ENCODE results near the gene HNRNPH2.

The HNRNPH2 gene, protein sequence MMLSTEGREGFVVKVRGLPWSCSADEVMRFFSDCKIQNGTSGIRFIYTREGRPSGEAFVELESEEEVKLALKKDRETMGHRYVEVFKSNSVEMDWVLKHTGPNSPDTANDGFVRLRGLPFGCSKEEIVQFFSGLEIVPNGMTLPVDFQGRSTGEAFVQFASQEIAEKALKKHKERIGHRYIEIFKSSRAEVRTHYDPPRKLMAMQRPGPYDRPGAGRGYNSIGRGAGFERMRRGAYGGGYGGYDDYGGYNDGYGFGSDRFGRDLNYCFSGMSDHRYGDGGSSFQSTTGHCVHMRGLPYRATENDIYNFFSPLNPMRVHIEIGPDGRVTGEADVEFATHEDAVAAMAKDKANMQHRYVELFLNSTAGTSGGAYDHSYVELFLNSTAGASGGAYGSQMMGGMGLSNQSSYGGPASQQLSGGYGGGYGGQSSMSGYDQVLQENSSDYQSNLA

DNA sequence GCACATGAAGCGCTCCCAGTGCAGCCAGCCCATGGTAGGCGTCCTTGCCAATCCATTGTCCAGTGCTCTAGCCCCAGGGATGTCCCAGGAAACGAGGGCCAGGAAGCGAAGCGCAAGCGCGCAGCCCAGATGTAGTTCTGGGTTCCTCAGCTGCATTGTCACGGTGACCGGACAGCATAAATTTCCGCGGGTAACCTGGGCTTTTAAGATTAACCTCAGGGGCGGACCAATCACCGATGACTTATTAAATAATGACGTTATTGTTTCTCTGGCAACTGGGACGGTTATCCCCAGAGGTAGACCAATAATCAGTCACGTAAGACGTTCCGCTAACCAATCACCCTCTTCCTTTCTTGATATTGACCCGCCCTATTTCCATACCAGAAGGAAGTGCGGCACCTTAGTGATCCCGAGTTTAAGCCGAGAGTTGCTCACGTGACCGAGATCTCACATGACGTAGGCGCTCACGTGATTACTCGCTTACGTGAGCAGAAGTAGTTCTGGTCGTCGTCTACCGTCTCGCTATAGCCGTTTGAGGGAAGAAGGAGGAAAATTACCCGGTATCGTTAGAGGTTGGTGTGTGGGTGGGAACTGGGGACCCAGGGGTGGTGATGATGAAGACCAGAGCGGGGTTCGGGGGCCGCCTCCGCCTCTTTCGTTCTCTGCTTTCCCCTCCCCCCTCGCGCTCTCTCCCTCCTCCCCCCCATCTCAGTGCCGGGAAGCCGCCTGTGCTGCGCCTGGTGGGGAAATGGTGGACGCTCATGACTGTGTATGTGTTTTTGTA lies at the start of gene HNRNPH2, which contains the start of gene GLA:
Gene HNRNPH2 (plus strand): TSS at position 475 of the 784 bp plus-strand sequence. CDS start 3,767 bp downstream, outside the sequence.
Gene GLA (minus strand): TSS at position 178 of the 784 bp plus-strand sequence. CDS start 22 bp downstream, at position 156.
- peak within 1 kb of the TSS; percentile 96 for H3K9ac ChIP-seq (ENCODE audit: low read length)
- no peaks in the 10 kb centered on the region for H3K9me3 ChIP-seq (ENCODE audit: control insufficient read depth, low read length)
- peaks cover 13% of the 10 kb centered on the region for H3K4me1 ChIP-seq (ENCODE audit: control insufficient read depth, insufficient read depth, low read length)
- peaks cover 11% of the 10 kb centered on the region for H3K36me3 ChIP-seq (ENCODE audit: control insufficient read depth, insufficient read depth, low read length, severe bottlenecking)
- peak within 1 kb of the TSS; percentile 88 for H3K4me3 ChIP-seq (ENCODE audit: low read length)
- peak; percentile 96 for DNase-seq (ENCODE audit: low read depth)
- H3K27me3 ChIP-seq (replicated peaks; ENCODE audit: control insufficient read depth, insufficient read depth, low read length): no peaks in the 10 kb centered on the region

DNA sequence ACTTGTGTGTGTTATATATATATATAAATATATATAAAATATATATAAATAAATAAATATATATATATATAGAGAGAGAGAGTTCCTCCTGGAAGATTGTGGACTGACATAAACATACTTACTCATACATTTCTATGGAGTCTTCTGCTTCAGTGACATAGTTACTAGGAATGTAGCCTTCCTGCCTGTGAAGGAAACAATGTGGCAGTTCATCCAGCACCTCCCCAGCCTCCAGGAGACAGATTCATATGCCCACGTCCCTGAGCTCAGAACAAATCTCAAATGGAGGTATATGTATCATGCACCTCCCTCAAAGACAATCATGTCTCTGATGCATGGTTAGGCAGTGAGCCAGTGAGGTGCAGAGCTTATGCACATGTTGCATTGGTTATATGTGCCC lies 48.1 kb upstream of the HNRNPH2 start:
- Histone ChIP-seq H3K36me3 (ENCODE audit: control insufficient read depth, insufficient read depth, low read length, severe bottlenecking) (no peaks in the 10 kb centered on the region), H3K27me3 (replicated peaks; ENCODE audit: control insufficient read depth, insufficient read depth, low read length) (peaks cover 49% of the 10 kb centered on the region), H3K9me3 (ENCODE audit: control insufficient read depth, low read length) (no peaks in the 10 kb centered on the region), H3K4me1 (ENCODE audit: control insufficient read depth, insufficient read depth, low read length) (no peaks in the 10 kb centered on the region), H3K9ac (ENCODE audit: low read length) (no peak overlapping the region), H3K4me3 (ENCODE audit: low read length) (no peak overlapping the region)
- no peak for DNase-seq (ENCODE audit: low read depth)

DNA sequence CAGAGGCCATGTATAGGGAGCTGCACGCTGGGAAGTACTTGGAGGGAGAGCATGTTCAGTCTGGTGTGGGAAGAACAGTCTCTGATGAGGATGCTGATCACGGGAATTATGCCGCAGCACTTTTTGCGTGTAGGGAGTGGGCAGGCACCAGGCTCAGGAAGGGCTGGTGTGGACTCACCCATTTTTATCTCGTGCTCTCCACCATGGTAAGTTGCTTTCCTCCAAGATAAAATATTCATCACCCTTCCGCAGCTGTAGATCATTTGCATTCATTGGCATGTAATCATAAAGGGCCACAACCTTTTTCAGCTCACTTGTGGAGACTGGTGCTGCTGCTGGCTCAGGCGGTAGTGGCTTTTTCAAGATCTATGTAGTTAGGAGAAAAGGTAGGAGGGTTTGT lies 47.6 kb upstream of the HNRNPH2 start:
- no peaks in the 10 kb centered on the region for H3K9me3 ChIP-seq (ENCODE audit: control insufficient read depth, low read length)
- H3K9ac ChIP-seq (ENCODE audit: low read length): no peak overlapping the region
- DNase-seq (ENCODE audit: low read depth): no peak
- H3K4me3 ChIP-seq (ENCODE audit: low read length): no peak overlapping the region
- H3K27me3 ChIP-seq (replicated peaks; ENCODE audit: control insufficient read depth, insufficient read depth, low read length): peaks cover 53% of the 10 kb centered on the region
- H3K36me3 ChIP-seq (ENCODE audit: control insufficient read depth, insufficient read depth, low read length, severe bottlenecking): no peaks in the 10 kb centered on the region
- no peaks in the 10 kb centered on the region for H3K4me1 ChIP-seq (ENCODE audit: control insufficient read depth, insufficient read depth, low read length)

DNA sequence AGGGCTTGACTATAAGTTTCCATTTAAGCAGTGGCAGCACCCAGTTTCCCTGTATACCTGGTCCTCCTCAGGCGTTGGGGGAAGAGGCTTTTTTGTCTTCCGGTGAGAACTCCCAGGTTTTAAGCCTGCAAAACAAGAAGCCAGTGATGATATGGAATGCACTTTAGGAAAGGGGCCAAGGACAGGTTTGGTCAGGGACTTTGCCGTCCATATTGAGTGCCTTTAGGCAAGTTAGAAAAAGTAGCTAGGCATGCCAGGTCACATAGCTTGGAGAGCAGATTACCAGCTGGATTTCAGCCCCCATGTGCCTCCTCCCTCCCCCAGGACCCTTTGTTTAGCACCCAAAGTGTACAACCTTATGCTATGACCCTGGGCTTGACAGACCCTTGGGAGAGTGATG lies 45.9 kb upstream of the HNRNPH2 start:
- H3K4me1 ChIP-seq (ENCODE audit: control insufficient read depth, insufficient read depth, low read length): no peaks in the 10 kb centered on the region
- H3K9ac ChIP-seq (ENCODE audit: low read length): no peak overlapping the region
- DNase-seq (ENCODE audit: low read depth): no peak
- no peaks in the 10 kb centered on the region for H3K36me3 ChIP-seq (ENCODE audit: control insufficient read depth, insufficient read depth, low read length, severe bottlenecking)
- H3K4me3 ChIP-seq (ENCODE audit: low read length): no peak overlapping the region
- peaks cover 50% of the 10 kb centered on the region for H3K27me3 ChIP-seq (replicated peaks; ENCODE audit: control insufficient read depth, insufficient read depth, low read length)
- no peaks in the 10 kb centered on the region for H3K9me3 ChIP-seq (ENCODE audit: control insufficient read depth, low read length)

DNA sequence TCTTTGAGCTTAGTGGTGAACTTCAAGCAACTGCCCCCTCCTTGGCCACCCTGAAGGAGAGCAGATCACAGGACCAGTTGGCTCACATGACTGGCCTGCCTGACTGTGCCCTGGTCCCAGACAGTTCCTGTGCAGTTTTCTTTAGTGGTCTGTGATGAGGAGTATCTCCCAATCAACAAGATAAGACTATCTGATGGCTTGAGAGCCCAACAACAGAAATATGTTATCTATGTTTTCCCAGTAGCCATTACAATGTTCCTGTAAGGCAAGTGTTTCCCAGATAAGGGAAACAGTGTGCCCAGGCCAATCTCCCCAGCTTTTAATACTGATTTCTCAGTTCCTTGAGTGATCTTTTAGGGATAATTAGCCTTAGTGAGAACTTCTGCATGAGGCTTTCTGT lies 45.3 kb upstream of the HNRNPH2 start:
- Histone ChIP-seq H3K36me3 (ENCODE audit: control insufficient read depth, insufficient read depth, low read length, severe bottlenecking) (no peaks in the 10 kb centered on the region), H3K4me3 (ENCODE audit: low read length) (no peak overlapping the region), H3K9ac (ENCODE audit: low read length) (no peak overlapping the region), H3K9me3 (ENCODE audit: control insufficient read depth, low read length) (no peaks in the 10 kb centered on the region), H3K4me1 (ENCODE audit: control insufficient read depth, insufficient read depth, low read length) (no peaks in the 10 kb centered on the region), H3K27me3 (replicated peaks; ENCODE audit: control insufficient read depth, insufficient read depth, low read length) (peaks cover 48% of the 10 kb centered on the region)
- no peak for DNase-seq (ENCODE audit: low read depth)

DNA sequence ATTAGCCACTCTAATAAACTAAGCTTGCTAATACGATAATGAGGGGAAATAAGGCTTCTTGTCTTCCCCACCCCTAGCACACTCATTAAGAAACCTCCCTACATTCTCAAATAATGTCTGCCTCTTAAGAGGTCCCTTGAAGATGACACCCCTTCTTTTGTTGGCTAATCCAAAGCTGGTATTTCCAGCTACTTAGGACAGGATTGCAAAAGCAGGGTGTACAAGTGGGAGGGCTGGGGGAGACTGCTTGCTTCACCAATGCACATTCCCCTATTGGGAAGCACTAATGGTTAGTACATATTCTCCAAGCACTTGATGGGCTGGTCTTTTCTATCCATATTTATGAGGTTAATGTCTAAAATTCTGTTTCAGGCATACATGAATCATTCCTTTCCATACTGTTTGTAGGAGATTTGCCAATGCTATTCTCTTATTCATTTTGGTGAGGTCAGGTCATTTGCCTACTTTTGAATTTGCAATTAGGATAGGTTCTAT lies 42.7 kb upstream of the HNRNPH2 start:
- H3K9me3 ChIP-seq (ENCODE audit: control insufficient read depth, low read length): no peaks in the 10 kb centered on the region
- no peak overlapping the region for H3K4me3 ChIP-seq (ENCODE audit: low read length)
- no peak for DNase-seq (ENCODE audit: low read depth)
- no peaks in the 10 kb centered on the region for H3K4me1 ChIP-seq (ENCODE audit: control insufficient read depth, insufficient read depth, low read length)
- H3K9ac ChIP-seq (ENCODE audit: low read length): no peak overlapping the region
- H3K36me3 ChIP-seq (ENCODE audit: control insufficient read depth, insufficient read depth, low read length, severe bottlenecking): no peaks in the 10 kb centered on the region
- peaks cover 44% of the 10 kb centered on the region for H3K27me3 ChIP-seq (replicated peaks; ENCODE audit: control insufficient read depth, insufficient read depth, low read length)

DNA sequence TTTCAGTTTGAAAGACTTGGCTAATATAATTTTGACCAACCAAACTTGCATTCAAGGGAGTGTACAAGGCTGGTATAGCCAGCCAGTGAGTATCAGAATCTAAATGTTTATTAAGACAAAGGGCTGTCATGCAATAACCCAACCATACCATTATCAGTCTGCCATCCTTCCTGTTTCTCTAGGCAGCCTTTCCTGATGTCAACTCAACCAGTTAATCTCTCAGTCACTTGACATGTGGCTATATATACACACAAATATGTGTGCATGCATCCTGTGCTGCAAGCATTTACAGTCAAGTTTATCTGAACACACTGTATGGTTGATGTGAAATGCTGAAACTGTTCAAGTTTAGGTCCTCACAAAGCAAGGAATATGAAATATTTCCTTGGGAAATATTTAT lies 39.2 kb upstream of the HNRNPH2 start:
- Histone ChIP-seq H3K36me3 (ENCODE audit: control insufficient read depth, insufficient read depth, low read length, severe bottlenecking) (no peaks in the 10 kb centered on the region), H3K4me1 (ENCODE audit: control insufficient read depth, insufficient read depth, low read length) (no peaks in the 10 kb centered on the region), H3K9me3 (ENCODE audit: control insufficient read depth, low read length) (no peaks in the 10 kb centered on the region), H3K9ac (ENCODE audit: low read length) (no peak overlapping the region), H3K4me3 (ENCODE audit: low read length) (no peak overlapping the region), H3K27me3 (replicated peaks; ENCODE audit: control insufficient read depth, insufficient read depth, low read length) (peaks cover 38% of the 10 kb centered on the region)
- no peak for DNase-seq (ENCODE audit: low read depth)

DNA sequence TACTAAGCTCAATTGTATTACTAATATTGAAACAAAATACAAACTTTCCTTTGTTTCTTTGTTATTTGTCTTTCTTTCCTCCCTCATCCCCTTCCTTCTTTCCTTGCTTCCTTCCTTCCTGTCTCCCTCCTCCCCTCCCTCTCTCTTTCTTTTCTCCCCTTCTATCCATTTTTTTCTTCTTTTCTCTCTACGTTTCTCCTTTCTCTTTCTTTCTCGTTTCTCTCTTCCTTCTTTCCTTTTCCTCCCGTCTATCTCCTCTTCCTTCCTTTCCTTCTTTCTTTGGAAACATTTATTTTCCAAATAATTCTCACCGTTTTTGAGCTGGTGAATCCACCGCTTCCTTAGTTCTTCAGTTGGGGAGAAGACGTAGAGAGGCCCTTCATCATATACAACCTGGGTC lies 38.3 kb upstream of the HNRNPH2 start:
- DNase-seq (ENCODE audit: low read depth): no peak
- H3K9ac ChIP-seq (ENCODE audit: low read length): no peak overlapping the region
- H3K4me1 ChIP-seq (ENCODE audit: control insufficient read depth, insufficient read depth, low read length): no peaks in the 10 kb centered on the region
- H3K9me3 ChIP-seq (ENCODE audit: control insufficient read depth, low read length): no peaks in the 10 kb centered on the region
- no peaks in the 10 kb centered on the region for H3K36me3 ChIP-seq (ENCODE audit: control insufficient read depth, insufficient read depth, low read length, severe bottlenecking)
- H3K27me3 ChIP-seq (replicated peaks; ENCODE audit: control insufficient read depth, insufficient read depth, low read length): peaks cover 38% of the 10 kb centered on the region
- H3K4me3 ChIP-seq (ENCODE audit: low read length): no peak overlapping the region

DNA sequence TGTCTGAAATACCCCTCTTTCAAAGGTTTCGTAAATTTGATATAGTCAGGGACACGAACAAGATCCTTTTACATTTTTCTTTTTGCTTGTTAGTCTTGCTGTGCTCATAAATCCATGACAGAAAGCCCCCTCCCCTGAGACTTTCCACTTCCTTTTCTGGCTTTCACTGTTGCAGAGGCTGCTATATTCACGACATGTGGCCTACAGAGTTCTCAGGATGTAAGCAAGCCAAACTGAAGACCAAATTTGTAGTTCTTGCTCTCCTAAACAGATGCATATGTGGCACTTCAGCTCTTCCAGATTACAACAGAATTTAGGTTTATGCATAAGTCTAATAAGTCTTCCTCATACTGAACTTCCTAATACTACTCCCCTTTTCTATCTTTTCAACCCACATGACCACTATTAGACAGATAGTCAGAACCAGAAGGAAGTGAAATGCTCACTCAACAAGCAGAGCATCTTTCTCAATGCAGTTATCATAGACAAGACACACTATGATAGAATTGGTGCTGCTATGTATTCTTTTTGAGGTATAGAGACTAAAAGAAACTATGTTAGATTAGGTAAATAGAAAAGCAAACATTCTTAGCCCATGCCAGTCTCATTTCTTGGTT lies 37.0 kb upstream of the HNRNPH2 start:
- Histone ChIP-seq H3K27me3 (replicated peaks; ENCODE audit: control insufficient read depth, insufficient read depth, low read length) (peaks cover 37% of the 10 kb centered on the region), H3K9ac (ENCODE audit: low read length) (no peak overlapping the region), H3K9me3 (ENCODE audit: control insufficient read depth, low read length) (no peaks in the 10 kb centered on the region), H3K4me1 (ENCODE audit: control insufficient read depth, insufficient read depth, low read length) (no peaks in the 10 kb centered on the region), H3K4me3 (ENCODE audit: low read length) (no peak overlapping the region), H3K36me3 (ENCODE audit: control insufficient read depth, insufficient read depth, low read length, severe bottlenecking) (no peaks in the 10 kb centered on the region)
- DNase-seq (ENCODE audit: low read depth): no peak

DNA sequence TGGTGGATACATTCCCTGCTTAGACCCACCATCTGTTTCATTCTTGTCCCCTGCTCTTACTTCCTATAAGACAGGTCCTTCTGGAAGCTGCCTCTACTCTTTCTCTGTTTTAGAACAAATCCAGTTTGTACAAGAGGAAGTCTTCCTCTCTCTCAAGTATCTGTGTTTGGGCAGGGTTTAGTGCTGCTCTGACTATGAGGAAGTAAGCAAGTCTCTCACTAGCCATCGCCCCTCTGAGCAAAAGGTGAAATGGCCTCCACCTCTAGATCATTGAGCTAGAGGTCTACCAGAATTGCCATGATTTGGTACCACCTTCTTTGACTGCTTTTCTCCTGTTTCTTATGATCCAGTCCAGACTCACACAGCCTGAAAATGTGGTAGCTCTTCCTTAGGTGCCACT lies 30.5 kb upstream of the HNRNPH2 start:
- Histone ChIP-seq H3K4me1 (ENCODE audit: control insufficient read depth, insufficient read depth, low read length) (no peaks in the 10 kb centered on the region), H3K36me3 (ENCODE audit: control insufficient read depth, insufficient read depth, low read length, severe bottlenecking) (no peaks in the 10 kb centered on the region), H3K27me3 (replicated peaks; ENCODE audit: control insufficient read depth, insufficient read depth, low read length) (peaks cover 22% of the 10 kb centered on the region), H3K9me3 (ENCODE audit: control insufficient read depth, low read length) (no peaks in the 10 kb centered on the region), H3K4me3 (ENCODE audit: low read length) (no peak overlapping the region), H3K9ac (ENCODE audit: low read length) (no peak overlapping the region)
- no peak for DNase-seq (ENCODE audit: low read depth)

DNA sequence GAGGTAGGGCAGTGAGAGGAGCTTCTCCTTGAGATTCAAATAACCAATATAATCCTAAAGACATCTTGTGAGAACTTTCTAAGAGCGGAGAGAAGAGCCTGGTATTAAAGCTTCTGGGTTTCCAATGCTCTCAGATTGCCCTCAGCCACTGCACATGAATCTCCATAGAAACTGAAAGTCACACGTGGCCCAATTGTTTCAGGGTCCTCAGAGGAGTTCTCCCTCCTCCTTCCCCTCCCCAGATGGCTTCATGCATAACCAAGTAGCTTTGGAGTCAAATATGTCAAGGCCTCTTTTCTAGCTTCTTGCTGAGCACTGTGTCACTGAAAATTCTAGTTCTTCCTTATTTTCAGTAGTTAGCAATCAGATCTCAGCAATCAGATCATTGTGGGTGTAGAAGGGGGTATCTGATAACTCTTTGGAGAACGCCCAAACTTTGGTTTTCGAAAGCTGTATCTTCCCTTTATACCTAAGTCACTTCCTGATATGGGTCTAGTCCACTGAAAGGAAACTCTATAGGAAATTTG lies 24.3 kb upstream of the HNRNPH2 start:
- H3K9me3 ChIP-seq (ENCODE audit: control insufficient read depth, low read length): no peaks in the 10 kb centered on the region
- H3K4me3 ChIP-seq (ENCODE audit: low read length): no peak overlapping the region
- no peak for DNase-seq (ENCODE audit: low read depth)
- no peaks in the 10 kb centered on the region for H3K4me1 ChIP-seq (ENCODE audit: control insufficient read depth, insufficient read depth, low read length)
- H3K27me3 ChIP-seq (replicated peaks; ENCODE audit: control insufficient read depth, insufficient read depth, low read length): peaks cover 27% of the 10 kb centered on the region
- H3K9ac ChIP-seq (ENCODE audit: low read length): no peak overlapping the region
- no peaks in the 10 kb centered on the region for H3K36me3 ChIP-seq (ENCODE audit: control insufficient read depth, insufficient read depth, low read length, severe bottlenecking)
